B cell (primary cell): ENCODE measurements around the gene OPA1. TPM values are rescaled to one million over a fixed set of nuclear protein-coding genes. Genes with fewer than 3 reads are reported as not detected.

Experiments used
- ATAC-seq: fragments of 200-7000 bp; cut with Tn5 transposase; one replicate; pipeline ENCODE4 v1.10.0; 2021; ENCODE audit warnings: low read depth, mild to moderate bottlenecking, moderate number of reproducible peaks, moderate library complexity
- CTCF ChIA-PET: fragments of 350-600 bp; sonication (Branson Sonifier 250); formaldehyde crosslinking; loops from one replicate; lab custom pipeline; 2021; ENCODE audit warnings: antibody characterized with exemption, inconsistent platforms; lab: Charles Lee
- POLR2A ChIA-PET: fragments of 350-600 bp; sonication (Branson Sonifier 250); formaldehyde crosslinking; loops from one replicate; lab custom pipeline; 2021; ENCODE audit warnings: antibody characterized with exemption; lab: Charles Lee
- DNase-seq: peaks from one replicate; pipeline ENCODE4 v3.0.0; 2013
- H2AFZ ChIP-seq: 2 replicates; pipeline ENCODE4 v1.6.1; 2012; ENCODE audit warnings: mild to moderate bottlenecking, low read depth, low read length; ENCODE audit not compliant: insufficient read depth, poor library complexity, severe bottlenecking
- H3K27ac ChIP-seq, 2 donors: 1 replicate in 1 of 2; 2 replicates in 1 of 2; pipeline ENCODE4 v1.5.1; 2012 to 2013; ENCODE audit warnings: low read length in 2 of 2, mild to moderate bottlenecking in 2 of 2, moderate library complexity in 1 of 2
- H3K27me3 ChIP-seq, 4 experiments: fragments of 200-600 bp in 1 of 4; sonication (generic) in 1 of 4; replicated peaks in 1 of 4; 1 replicate in 2 of 4; 2 replicates in 2 of 4; pipeline versions ENCODE4 v1.6.1 to v1.7.0; 2013 to 2016; ENCODE audit warnings: low read length in 3 of 4, mild to moderate bottlenecking in 2 of 4, mixed read lengths in 1 of 4, moderate library complexity in 1 of 4; ENCODE audit not compliant: insufficient read depth in 4 of 4, control insufficient read depth in 3 of 4; ENCODE audit errors: control extremely low read depth in 1 of 4
- H3K36me3 ChIP-seq, 2 experiments: replicated peaks in 1 of 2; 1 replicate in 1 of 2; 2 replicates in 1 of 2; pipeline versions ENCODE4 v1.6.1 to v1.7.1; 2013; ENCODE audit warnings: low read length in 1 of 2; ENCODE audit not compliant: insufficient read depth in 2 of 2, control insufficient read depth in 1 of 2; ENCODE audit errors: control extremely low read depth in 1 of 2, extremely low read depth in 1 of 2
- H3K4me1 ChIP-seq, 2 donors: fragments of 200-600 bp in 1 of 2; sonication (generic) in 1 of 2; 1 replicate in 1 of 2; 2 replicates in 1 of 2; pipeline versions ENCODE4 v1.5.1 to v1.6.1; 2013 to 2017; ENCODE audit warnings: low read length in 2 of 2; ENCODE audit not compliant: control insufficient read depth in 2 of 2, insufficient read depth in 2 of 2
- H3K4me2 ChIP-seq: replicated peaks from 2 replicates; pipeline ENCODE3; 2012; ENCODE audit warnings: mild to moderate bottlenecking, low read depth, low read length; ENCODE audit not compliant: poor library complexity, severe bottlenecking
- H3K4me3 ChIP-seq, 5 experiments: fragments of 200-600 bp in 1 of 5; sonication (generic) in 1 of 5; 1 replicate in 3 of 5; 2 replicates in 2 of 5; pipeline versions ENCODE4 v1.5.1 to v1.7.0; 2011 to 2016; ENCODE audit warnings: low read length in 4 of 5, mild to moderate bottlenecking in 4 of 5, low read depth in 2 of 5, control low read depth in 1 of 5, moderate library complexity in 1 of 5; ENCODE audit not compliant: insufficient read depth in 1 of 5; ENCODE audit errors: control extremely low read depth in 1 of 5, extremely low read depth in 1 of 5
- H3K79me2 ChIP-seq: fragments of 200-600 bp; sonication (generic); one replicate; pipeline ENCODE4 v1.6.0; 2016; ENCODE audit warnings: low read length; ENCODE audit not compliant: control insufficient read depth, insufficient read depth
- H3K9ac ChIP-seq: fragments of 200-600 bp; sonication (generic); 2 replicates; pipeline ENCODE4 v1.6.1; 2017; ENCODE audit warnings: mild to moderate bottlenecking, low read length, moderate library complexity
- H3K9me3 ChIP-seq, 3 donors: one replicate each; pipeline versions ENCODE4 v1.6.1 to v1.7.1; 2013; ENCODE audit warnings: low read length in 2 of 3; ENCODE audit not compliant: control insufficient read depth in 2 of 3, insufficient read depth in 1 of 3; ENCODE audit errors: control extremely low read depth in 1 of 3
- H4K20me1 ChIP-seq: 2 replicates; pipeline ENCODE4 v1.6.0; 2012; ENCODE audit warnings: mild to moderate bottlenecking, low read length; ENCODE audit not compliant: insufficient read depth, control insufficient read depth, poor library complexity, severe bottlenecking
- H3K27ac Mint-ChIP-seq: one replicate; pipeline ENCODE4 v1.8.0; 2021; ENCODE audit warnings: mixed read lengths
- H3K27me3 Mint-ChIP-seq: one replicate; pipeline ENCODE4 v1.8.0; 2021; ENCODE audit warnings: mixed read lengths
- H3K4me1 Mint-ChIP-seq: one replicate; pipeline ENCODE4 v1.8.0; 2021; ENCODE audit warnings: mixed read lengths
- H3K4me3 Mint-ChIP-seq: one replicate; pipeline ENCODE4 v1.8.0; 2021; ENCODE audit warnings: mixed read lengths
- H3K9me3 Mint-ChIP-seq: one replicate; pipeline ENCODE4 v1.8.0; 2022; ENCODE audit warnings: mixed read lengths; ENCODE audit not compliant: insufficient read depth
- EZH2 ChIP-seq: IDR thresholded peaks from 2 replicates; pipeline ENCODE4 v1.6.1; 2012; ENCODE audit warnings: borderline replicate concordance, low read depth, mild to moderate bottlenecking, moderate library complexity, low read length; ENCODE audit not compliant: insufficient read depth, poor library complexity, severe bottlenecking
- WGBS: methylation state at CpG from one replicate; pipeline ENCODE4 v1.1.5; 2013; ENCODE audit warnings: missing lambda C conversion rate; ENCODE audit not compliant: insufficient coverage; 5-methylcytosine and 5-hydroxymethylcytosine counted together
- intact Hi-C: fragments of 100-400 bp; cut with micrococcal nuclease; formaldehyde crosslinking; loops from one replicate; pipeline ENCODE4 v1.10.0; 2022
- polyA plus RNA-seq: library from polyadenylated mRNA; depleted of rRNA; stranded (reverse); fragments of >200 nt; gene quantifications from 2 replicates; pipeline ENCODE4 v1.2.3, GENCODE V29; 2012
- total RNA-seq, 2 donors: library from RNA; stranded (reverse); fragments of 120-200 nt in 1 of 2; gene quantifications; 1 replicate in 1 of 2; 2 replicates in 1 of 2; pipeline versions ENCODE4 v1.2.3 to v1.2.4, GENCODE V29; 2013 to 2022
- TF ChIP-seq, protein P1 (sequence below): fragments of 200-600 bp; IDR thresholded peaks from one replicate; pipeline ENCODE4 v1.8.0; 2022; ENCODE audit warnings: antibody characterized with exemption, mild to moderate bottlenecking

The OPA1 gene
- total and polyA plus RNA-seq, 2 donors (not counting 1 experiment from before 2014, with no cell fraction given): 9.1 to 62.8 TPM

DNA sequence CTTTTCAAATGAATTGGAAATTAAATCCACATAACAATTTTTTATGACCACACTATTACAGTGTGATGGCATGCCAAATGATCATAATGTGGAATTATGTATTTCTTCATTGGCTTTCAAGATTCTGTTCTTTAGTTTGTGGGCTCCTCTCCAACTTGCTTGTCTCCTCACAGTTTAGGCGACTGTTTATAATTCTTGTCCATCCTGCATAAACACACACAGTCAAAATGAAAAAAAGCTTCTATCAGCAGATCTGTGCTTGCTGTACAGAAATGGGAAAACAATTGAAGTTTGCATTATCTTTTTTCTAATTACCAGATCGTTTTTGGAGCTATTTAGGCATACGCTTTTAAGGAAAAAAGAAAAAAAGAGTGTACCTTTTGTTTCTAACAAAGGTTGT, 37.0 kb downstream of the OPA1 start:
- DNase-seq (no peak), ATAC-seq (no peak)
- H3K4me1 ChIP-seq: no peaks in the 10 kb centered on the region
- intact Hi-C loops: no loop called here
- no peak overlapping the region for H3K4me2 ChIP-seq
- Mint-ChIP-seq H3K4me3 (no peak overlapping the region), H3K4me1 (no peaks in the 10 kb centered on the region), H3K9me3 (no peaks in the 10 kb centered on the region), H3K27me3 (no peaks in the 10 kb centered on the region), H3K27ac (no peak overlapping the region)
- TF ChIP-seq, protein P1, sequence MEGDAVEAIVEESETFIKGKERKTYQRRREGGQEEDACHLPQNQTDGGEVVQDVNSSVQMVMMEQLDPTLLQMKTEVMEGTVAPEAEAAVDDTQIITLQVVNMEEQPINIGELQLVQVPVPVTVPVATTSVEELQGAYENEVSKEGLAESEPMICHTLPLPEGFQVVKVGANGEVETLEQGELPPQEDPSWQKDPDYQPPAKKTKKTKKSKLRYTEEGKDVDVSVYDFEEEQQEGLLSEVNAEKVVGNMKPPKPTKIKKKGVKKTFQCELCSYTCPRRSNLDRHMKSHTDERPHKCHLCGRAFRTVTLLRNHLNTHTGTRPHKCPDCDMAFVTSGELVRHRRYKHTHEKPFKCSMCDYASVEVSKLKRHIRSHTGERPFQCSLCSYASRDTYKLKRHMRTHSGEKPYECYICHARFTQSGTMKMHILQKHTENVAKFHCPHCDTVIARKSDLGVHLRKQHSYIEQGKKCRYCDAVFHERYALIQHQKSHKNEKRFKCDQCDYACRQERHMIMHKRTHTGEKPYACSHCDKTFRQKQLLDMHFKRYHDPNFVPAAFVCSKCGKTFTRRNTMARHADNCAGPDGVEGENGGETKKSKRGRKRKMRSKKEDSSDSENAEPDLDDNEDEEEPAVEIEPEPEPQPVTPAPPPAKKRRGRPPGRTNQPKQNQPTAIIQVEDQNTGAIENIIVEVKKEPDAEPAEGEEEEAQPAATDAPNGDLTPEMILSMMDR: no peak
- POLR2A ChIA-PET: no interaction called here
- no peak overlapping the region for H3K9ac ChIP-seq
- H2AFZ ChIP-seq: no peak overlapping the region
- H4K20me1 ChIP-seq: no peaks in the 10 kb centered on the region
- H3K79me2 ChIP-seq: no peaks in the 10 kb centered on the region
- WGBS: no CpG with 5 or more reads among the region's 3 CpGs
- no peak overlapping the region for H3K4me3 ChIP-seq
- no peaks in the 10 kb centered on the region for H3K27me3 ChIP-seq
- CTCF ChIA-PET: no interaction called here
- H3K9me3 ChIP-seq: no peaks in the 10 kb centered on the region
- peaks cover 3 to 8% of the 10 kb centered on the region in 2 experiments for H3K36me3 ChIP-seq
- no peak overlapping the region for H3K27ac ChIP-seq

DNA sequence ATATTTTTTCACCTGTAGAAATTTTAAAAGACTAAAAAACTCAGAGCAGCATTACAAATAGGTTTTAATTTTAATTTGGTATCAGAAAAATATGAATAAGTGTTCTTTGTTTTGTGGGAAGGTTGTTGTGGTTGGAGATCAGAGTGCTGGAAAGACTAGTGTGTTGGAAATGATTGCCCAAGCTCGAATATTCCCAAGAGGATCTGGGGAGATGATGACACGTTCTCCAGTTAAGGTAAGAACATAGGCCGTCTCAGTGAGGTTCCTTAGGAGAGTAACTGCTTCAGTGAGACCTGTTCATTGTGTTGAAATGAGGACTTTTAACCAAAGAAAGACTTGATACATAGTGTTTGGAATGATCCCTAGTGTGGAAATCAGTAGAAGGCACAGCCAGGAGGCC, 44.8 kb downstream of the OPA1 start:
- H3K27ac Mint-ChIP-seq: no peak overlapping the region
- Histone ChIP-seq H3K9me3 (no peaks in the 10 kb centered on the region), H3K36me3 (peaks cover 17 to 49% of the 10 kb centered on the region in 2 experiments), H3K9ac (no peak overlapping the region), H2AFZ (no peak overlapping the region), H3K27me3 (no peaks in the 10 kb centered on the region), H3K4me3 (no peak overlapping the region), H3K4me2 (no peak overlapping the region), H3K4me1 (no peaks in the 10 kb centered on the region), H3K27ac (no peak overlapping the region), H4K20me1 (no peaks in the 10 kb centered on the region), H3K79me2 (no peaks in the 10 kb centered on the region)
- H3K4me1 Mint-ChIP-seq: no peaks in the 10 kb centered on the region
- intact Hi-C loops: no loop called here
- no peak overlapping the region for H3K4me3 Mint-ChIP-seq
- no peak for TF ChIP-seq EZH2
- TF ChIP-seq, protein P1: no peak
- ATAC-seq (no peak), DNase-seq (no peak)
- no peaks in the 10 kb centered on the region for H3K27me3 Mint-ChIP-seq
- POLR2A ChIA-PET: no interaction called here
- CTCF ChIA-PET: interaction anchor here (0.7 to 0.9 kb wide), 2 partner anchors 28 kb away, joined by 3 read pairs; no protein-coding TSS in a partner anchor
- WGBS: 59% methylated on average over 3 of the region's 3 CpGs
- no peaks in the 10 kb centered on the region for H3K9me3 Mint-ChIP-seq
